HUDEP-2 (cell line): ENCODE results near the gene KRT74.

Experiments
- DNase-seq, 76 experiments: peaks; one replicate each; lab custom pipeline; 2025; ENCODE audit not compliant: unreplicated experiment in 76 of 76; lab: John Stamatoyannopoulos, UW

KRT74 gene

GRCh38 chr12:52541709-52542108 is 31.9 kb downstream of the KRT74 start:
- no peak for DNase-seq

- DNase-seq: no peak
These were observed 33.1 kb downstream of the KRT74 start for GRCh38 chr12:52540531-52540930.

- no peak for DNase-seq
These were observed 33.8 kb downstream of the KRT74 start for GRCh38 chr12:52539821-52540173.

- DNase-seq: no peak
These were observed 34.4 kb downstream of the KRT74 start for GRCh38 chr12:52539083-52539820.

- no peak for DNase-seq
These were observed 36.5 kb downstream of the KRT74 start for GRCh38 chr12:52537101-52537500.

GRCh38 chr12:52535574-52535973 is 38.1 kb downstream of the KRT74 start:
- no peak for DNase-seq

- DNase-seq: no peak
These were observed 39.2 kb downstream of the KRT74 start for GRCh38 chr12:52534482-52534881.

- no peak for DNase-seq
These were observed 39.8 kb downstream of the KRT74 start for GRCh38 chr12:52533686-52534470.

GRCh38 chr12:52532636-52533035 is 41.0 kb downstream of the KRT74 start:
- no peak for DNase-seq

- no peak for DNase-seq
These were observed 41.9 kb downstream of the KRT74 start for GRCh38 chr12:52531566-52532300.

GRCh38 chr12:52530905-52531304 is 42.7 kb downstream of the KRT74 start:
- DNase-seq: no peak

GRCh38 chr12:52530366-52530765 is 43.3 kb downstream of the KRT74 start:
- no peak for DNase-seq

GRCh38 chr12:52529846-52530245 is 43.8 kb downstream of the KRT74 start:
- DNase-seq: no peak

GRCh38 chr12:52529417-52529816 is 44.2 kb downstream of the KRT74 start:
- no peak for DNase-seq

GRCh38 chr12:52528641-52529143 is 45.0 kb downstream of the KRT74 start:
- DNase-seq: no peak

GRCh38 chr12:52527121-52527800 is 46.4 kb downstream of the KRT74 start:
- DNase-seq: no peak

GRCh38 chr12:52526511-52526951 is 47.1 kb downstream of the KRT74 start:
- no peak for DNase-seq

GRCh38 chr12:52525661-52526499 is 47.8 kb downstream of the KRT74 start:
- no peak for DNase-seq

- no peak for DNase-seq
These were observed 48.6 kb downstream of the KRT74 start for GRCh38 chr12:52524898-52525591.
